Hepatocyte (in vitro differentiated cells): Measurements from ENCODE around the gene PAFAH1B2. TPM values are rescaled to one million over a fixed set of nuclear protein-coding genes. Genes with fewer than 3 reads are reported as not detected.

Experiments used
- DNase-seq: peaks from one replicate; pipeline ENCODE4 v3.0.0-alpha.2; 2016; ENCODE audit warnings: low spot score
- H2AFZ ChIP-seq: fragments of 200-600 bp; sonication (generic); 2 replicates; pipeline ENCODE4 v1.6.0; 2016; ENCODE audit warnings: antibody characterized with exemption, mild to moderate bottlenecking
- H3K27ac ChIP-seq: fragments of 200-600 bp; sonication (generic); 2 replicates; pipeline ENCODE4 v1.5.1; 2016; ENCODE audit warnings: mild to moderate bottlenecking
- H3K27me3 ChIP-seq: fragments of 200-600 bp; sonication (generic); 2 replicates; pipeline ENCODE4 v1.6.1; 2016
- H3K36me3 ChIP-seq: fragments of 200-600 bp; sonication (generic); replicated peaks from 2 replicates; pipeline ENCODE4 v1.5.1; 2016; ENCODE audit warnings: low read depth; ENCODE audit not compliant: insufficient read depth
- H3K4me1 ChIP-seq: fragments of 200-600 bp; sonication (generic); 2 replicates; pipeline ENCODE4 v1.5.1; 2016; ENCODE audit warnings: mild to moderate bottlenecking, moderate library complexity; ENCODE audit not compliant: insufficient read depth
- H3K4me2 ChIP-seq: fragments of 200-600 bp; sonication (generic); 2 replicates; pipeline ENCODE4 v1.6.0; 2016
- H3K4me3 ChIP-seq: fragments of 200-600 bp; sonication (generic); 2 replicates; pipeline ENCODE4 v1.5.1; 2016; ENCODE audit warnings: mild to moderate bottlenecking
- H3K79me2 ChIP-seq: fragments of 200-600 bp; sonication (generic); 2 replicates; pipeline ENCODE4 v1.6.0; 2017; ENCODE audit warnings: mild to moderate bottlenecking
- H3K9me2 ChIP-seq: fragments of 200-600 bp; sonication (generic); replicated peaks from 2 replicates; pipeline ENCODE4 v1.6.0; 2017; ENCODE audit warnings: mild to moderate bottlenecking; ENCODE audit not compliant: insufficient read depth
- H3K9me3 ChIP-seq: fragments of 200-600 bp; sonication (generic); 2 replicates; pipeline ENCODE4 v1.5.1; 2016; ENCODE audit warnings: low read depth, mild to moderate bottlenecking
- H4K20me1 ChIP-seq: fragments of 200-600 bp; sonication (generic); 2 replicates; pipeline ENCODE4 v1.6.0; 2016; ENCODE audit warnings: mild to moderate bottlenecking; ENCODE audit not compliant: insufficient read depth, poor library complexity, severe bottlenecking
- CTCF ChIP-seq: fragments of 200-600 bp; sonication (generic); IDR thresholded peaks from 2 replicates; pipeline ENCODE4 v1.5.1; 2016; ENCODE audit warnings: antibody characterized with exemption, mild to moderate bottlenecking; ENCODE audit not compliant: poor library complexity
- EZH2 ChIP-seq: fragments of 200-600 bp; sonication (generic); IDR thresholded peaks from 2 replicates; pipeline ENCODE4 v1.6.1; 2016; ENCODE audit warnings: antibody characterized with exemption, mild to moderate bottlenecking, borderline replicate concordance
- EZH2phosphoT487 ChIP-seq: fragments of 200-600 bp; sonication (generic); IDR thresholded peaks from one replicate; pipeline ENCODE4 v1.6.1; 2018; ENCODE audit warnings: antibody characterized with exemption, mild to moderate bottlenecking, low read depth, moderate library complexity; ENCODE audit not compliant: unreplicated experiment, severe bottlenecking
- WGBS: methylation state at CpG from one replicate; pipeline ENCODE4 v1.1.6; 2016; ENCODE audit warnings: low lambda C conversion rate; ENCODE audit errors: missing lambda C conversion rate; 5-methylcytosine and 5-hydroxymethylcytosine counted together
- polyA plus RNA-seq: library from polyadenylated mRNA; unstranded; fragments of >200 nt; fragmentation: Nextera tagmentation; extraction: Ambion mirVana; gene quantifications from 2 replicates; pipeline ENCODE4 v1.2.1, GENCODE V29; 2016
- total RNA-seq: library from RNA; depleted of rRNA; stranded (reverse); fragments of >200 nt; gene quantifications from 2 replicates; pipeline ENCODE4 v1.2.3, GENCODE V29; 2014

The PAFAH1B2 gene
- total and polyA plus RNA-seq, 2 experiments from 2014 or later: 30.8 to 103 TPM

- Histone ChIP-seq H2AFZ (no peak overlapping the region), H3K9me3 (no peaks in the 10 kb centered on the region), H3K27me3 (no peaks in the 10 kb centered on the region), H3K4me3 (no peak overlapping the region), H3K36me3 (no peaks in the 10 kb centered on the region), H3K27ac (no peak overlapping the region), H3K4me2 (no peak overlapping the region), H3K4me1 (peaks cover 18% of the 10 kb centered on the region), H4K20me1 (no peaks in the 10 kb centered on the region), H3K9me2 (no peaks in the 10 kb centered on the region), H3K79me2 (no peaks in the 10 kb centered on the region)
- WGBS: 85% methylated on average over 4 of the region's 4 CpGs
- TF ChIP-seq CTCF (no peak), EZH2phosphoT487 (no peak), EZH2 (no peak)
- DNase-seq: no peak
These were observed 51.2 kb downstream of the PAFAH1B2 start for GRCh38 chr11:117195258-117195657.

GRCh38 chr11:117195761-117196160 is 51.7 kb downstream of the PAFAH1B2 start:
- H3K4me2 ChIP-seq: no peak overlapping the region
- H3K4me1 ChIP-seq: peaks cover 18% of the 10 kb centered on the region
- no peaks in the 10 kb centered on the region for H3K36me3 ChIP-seq
- H4K20me1 ChIP-seq: no peaks in the 10 kb centered on the region
- H3K9me2 ChIP-seq: no peaks in the 10 kb centered on the region
- no peak overlapping the region for H2AFZ ChIP-seq
- H3K9me3 ChIP-seq: no peaks in the 10 kb centered on the region
- no peak for TF ChIP-seq EZH2
- TF ChIP-seq CTCF: no peak
- TF ChIP-seq EZH2phosphoT487: no peak
- no peak overlapping the region for H3K4me3 ChIP-seq
- DNase-seq: no peak
- 96% methylated on average over 19 of the region's 19 CpGs for WGBS
- no peaks in the 10 kb centered on the region for H3K27me3 ChIP-seq
- H3K79me2 ChIP-seq: no peaks in the 10 kb centered on the region
- H3K27ac ChIP-seq: no peak overlapping the region

GRCh38 chr11:117197006-117197405 is 52.9 kb downstream of the PAFAH1B2 start:
- Histone ChIP-seq H4K20me1 (no peaks in the 10 kb centered on the region), H3K4me1 (peaks cover 18% of the 10 kb centered on the region), H3K4me2 (no peak overlapping the region), H3K27ac (no peak overlapping the region), H3K9me3 (no peaks in the 10 kb centered on the region), H3K79me2 (no peaks in the 10 kb centered on the region), H3K9me2 (no peaks in the 10 kb centered on the region), H3K27me3 (no peaks in the 10 kb centered on the region), H3K4me3 (no peak overlapping the region), H2AFZ (no peak overlapping the region), H3K36me3 (no peaks in the 10 kb centered on the region)
- no peak for DNase-seq
- WGBS: 94% methylated on average over 7 of the region's 7 CpGs
- no peak for TF ChIP-seq CTCF
- no peak for TF ChIP-seq EZH2phosphoT487
- no peak for TF ChIP-seq EZH2
